ENCODE data around the gene GMIP.
A peak's percentile ranks its signal among the peaks of the same experiment; 100 is the strongest.

GMIP gene

GRCh38 chr19:19630062-19630414 lies 13.4 kb downstream of the GMIP start:
- no peak for DNase-seq (ENCODE audit: low read depth)
- no peak overlapping the region for H3K4me3 ChIP-seq (ENCODE audit: control insufficient read depth, low read depth, low read length)
- no peak for TF ChIP-seq CTCF (conservative IDR thresholded peaks at IDR 0.05; ENCODE audit: control insufficient read depth, insufficient read depth, low read depth, low read length)

GRCh38 chr19:19628501-19629134 lies 14.8 kb downstream of the GMIP start:
- DNase-seq (ENCODE audit: low read depth) = peak; percentile 72
- peak overlapping the region; percentile 24 for H3K4me3 ChIP-seq (ENCODE audit: control insufficient read depth, low read depth, low read length)
- no peak for TF ChIP-seq CTCF (conservative IDR thresholded peaks at IDR 0.05; ENCODE audit: control insufficient read depth, insufficient read depth, low read depth, low read length)

DNA sequence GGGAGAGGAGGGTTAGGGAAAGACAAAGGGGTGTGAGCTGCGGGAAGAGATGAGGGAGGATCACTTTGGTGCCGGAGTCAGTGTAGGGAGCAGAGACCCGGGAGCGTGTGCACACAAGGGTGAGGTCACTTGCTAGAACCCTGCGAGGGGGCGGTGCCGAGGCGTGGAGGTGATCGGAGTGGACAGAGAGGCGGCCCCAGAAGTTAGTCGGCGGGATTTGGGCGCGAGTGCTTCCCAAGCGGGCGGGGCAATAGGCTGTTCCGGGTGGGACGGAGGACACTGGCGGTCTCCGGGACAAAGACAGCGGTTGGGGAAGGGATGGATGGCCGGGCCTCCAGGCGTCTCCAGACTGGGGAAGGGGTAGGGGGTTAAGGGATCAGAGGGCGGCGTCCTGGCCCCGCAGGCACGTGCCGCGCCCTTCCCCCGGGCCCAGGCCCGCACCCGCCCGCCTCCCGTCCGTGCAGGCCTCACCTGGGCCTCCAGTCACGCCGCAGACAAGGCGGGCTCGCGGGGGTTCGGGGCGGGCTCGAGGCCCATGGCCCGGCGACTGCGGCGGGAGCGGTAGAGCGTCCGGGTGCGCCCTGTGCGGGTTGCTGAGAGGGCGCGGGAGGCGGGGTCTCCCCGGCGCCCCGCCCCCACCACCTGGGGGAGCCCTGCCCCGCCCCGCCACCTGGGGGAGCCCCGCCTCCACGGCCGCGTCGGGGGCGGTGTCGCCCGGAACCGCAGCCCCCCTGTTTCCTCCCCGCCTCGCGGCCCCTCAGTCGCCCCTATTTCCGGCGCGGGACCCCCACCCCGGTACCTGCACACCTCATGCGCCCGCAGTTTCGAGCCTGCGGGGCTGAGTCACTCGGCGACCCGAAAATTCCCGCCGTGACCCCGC lies 15.6 kb downstream of the GMIP start, which contains the start of gene LPAR2:
TSS of gene LPAR2 (minus strand) at position 600 of the 880 bp plus-strand sequence. CDS start 945 bp downstream, outside the sequence.
- H3K4me3 ChIP-seq (ENCODE audit: control insufficient read depth, low read depth, low read length) = peak within 1 kb of the TSS; percentile 24
- TF ChIP-seq CTCF (conservative IDR thresholded peaks at IDR 0.05; ENCODE audit: control insufficient read depth, insufficient read depth, low read depth, low read length) = no peak
- no peak for DNase-seq (ENCODE audit: low read depth)

DNA sequence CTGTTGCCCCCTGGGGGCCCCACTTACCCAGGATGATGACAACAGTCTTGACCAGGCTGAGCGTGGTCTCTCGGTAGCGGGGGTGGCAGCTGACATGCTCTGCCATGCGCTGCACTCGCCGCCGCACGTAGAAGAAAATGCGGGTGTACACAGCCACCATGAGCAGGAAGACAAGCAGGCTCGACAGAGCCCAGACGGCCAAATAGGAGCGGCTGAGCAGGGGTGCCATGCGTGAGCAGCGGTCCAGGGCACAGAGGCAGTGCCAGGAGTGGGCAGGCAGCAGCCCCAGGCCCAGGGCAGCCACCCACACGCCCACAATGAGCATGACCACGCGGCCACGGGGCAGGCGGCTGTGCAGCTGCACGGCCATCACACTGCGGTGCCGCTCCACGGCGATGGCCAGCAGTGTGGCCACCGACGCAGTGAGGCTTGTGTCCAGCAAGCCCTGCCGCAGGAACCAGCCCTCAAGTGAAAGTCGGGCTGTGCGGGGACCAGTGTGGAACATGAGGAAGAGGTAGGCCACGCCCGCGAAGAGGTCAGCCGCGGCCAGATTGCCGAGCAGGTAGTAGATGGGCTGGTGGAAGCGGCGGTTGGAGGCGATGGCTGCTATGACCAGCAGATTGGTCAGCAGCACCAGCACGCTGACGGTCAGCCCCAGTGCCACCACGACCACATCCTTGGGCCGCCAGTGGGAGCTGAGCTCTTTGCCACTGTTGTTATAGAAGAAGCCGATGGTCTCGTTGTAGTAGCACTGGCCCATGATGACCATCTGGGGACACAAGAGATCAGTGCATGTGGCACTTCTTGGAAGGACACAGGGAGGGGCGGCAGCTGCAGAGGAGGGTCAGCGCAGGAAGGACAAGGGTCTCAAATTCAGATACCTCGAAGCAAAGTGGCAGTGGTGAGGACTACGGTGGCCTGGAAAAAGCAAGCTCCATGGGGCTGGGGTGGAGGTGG lies 16.7 kb downstream of the GMIP start:
- TF ChIP-seq CTCF (conservative IDR thresholded peaks at IDR 0.05; ENCODE audit: control insufficient read depth, insufficient read depth, low read depth, low read length) = no peak
- no peak for DNase-seq (ENCODE audit: low read depth)
- no peak overlapping the region for H3K4me3 ChIP-seq (ENCODE audit: control insufficient read depth, low read depth, low read length)

- DNase-seq (ENCODE audit: low read depth) = no peak
- no peak overlapping the region for H3K4me3 ChIP-seq (ENCODE audit: control insufficient read depth, low read depth, low read length)
- TF ChIP-seq CTCF (conservative IDR thresholded peaks at IDR 0.05; ENCODE audit: control insufficient read depth, insufficient read depth, low read depth, low read length) = no peak
These were observed 19.4 kb downstream of the GMIP start for GRCh38 chr19:19624032-19624570.

GRCh38 chr19:19623383-19623782 lies 20.1 kb downstream of the GMIP start:
- no peak for TF ChIP-seq CTCF (conservative IDR thresholded peaks at IDR 0.05; ENCODE audit: control insufficient read depth, insufficient read depth, low read depth, low read length)
- H3K4me3 ChIP-seq (ENCODE audit: control insufficient read depth, low read depth, low read length) = no peak overlapping the region
- DNase-seq (ENCODE audit: low read depth) = no peak
